Trophoblast cell (in vitro differentiated cells and primary cell): ENCODE data around the gene SP140L.
"Not testable (repeated sequence)": the region's sequence is repeated elsewhere in the genome, so short reads cannot be mapped to it uniquely, and the experiment has no call there.

Experiments used
- DNase-seq, 2 donors: peaks; one replicate each; pipeline ENCODE4 v3.0.0-alpha.2; 2016
- H2AFZ ChIP-seq: 2 replicates; pipeline ENCODE4 v1.6.1; 2013; ENCODE audit warnings: low read length, moderate library complexity, mild to moderate bottlenecking; ENCODE audit not compliant: insufficient read depth, poor library complexity
- H2AK5ac ChIP-seq: 2 replicates; pipeline ENCODE4 v1.6.1; 2013; ENCODE audit warnings: mild to moderate bottlenecking, low read length
- H2BK120ac ChIP-seq: 2 replicates; pipeline ENCODE4 v1.6.1; 2013; ENCODE audit warnings: low read length, mild to moderate bottlenecking, moderate library complexity; ENCODE audit not compliant: insufficient read depth, poor library complexity
- H2BK12ac ChIP-seq: 2 replicates; pipeline ENCODE4 v1.6.1; 2013; ENCODE audit warnings: mild to moderate bottlenecking, low read length, moderate library complexity
- H2BK5ac ChIP-seq: 2 replicates; pipeline ENCODE4 v1.6.1; 2013; ENCODE audit warnings: low read length, low read depth, moderate library complexity, mild to moderate bottlenecking; ENCODE audit not compliant: poor library complexity
- H3K14ac ChIP-seq: 2 replicates; pipeline ENCODE4 v1.6.1; 2013; ENCODE audit warnings: mild to moderate bottlenecking, low read length
- H3K18ac ChIP-seq: 2 replicates; pipeline ENCODE4 v1.6.1; 2013; ENCODE audit warnings: mild to moderate bottlenecking, low read length
- H3K23ac ChIP-seq: 2 replicates; pipeline ENCODE4 v1.6.1; 2013; ENCODE audit warnings: low read length
- H3K27ac ChIP-seq: 2 replicates; pipeline ENCODE4 v1.5.1; 2013; ENCODE audit warnings: low read depth, mild to moderate bottlenecking, inconsistent platforms, low read length, moderate library complexity
- H3K27me3 ChIP-seq: 2 replicates; pipeline ENCODE4 v1.6.1; 2013; ENCODE audit warnings: inconsistent platforms, mild to moderate bottlenecking, low read length, moderate library complexity; ENCODE audit not compliant: insufficient read depth
- H3K36me3 ChIP-seq, 2 experiments: 1 replicate in 1 of 2; 2 replicates in 1 of 2; pipeline ENCODE4 v1.6.1; 2013; ENCODE audit warnings: low read length in 2 of 2, mild to moderate bottlenecking in 2 of 2, moderate library complexity in 1 of 2; ENCODE audit not compliant: insufficient read depth in 2 of 2, control insufficient read depth in 1 of 2
- H3K4ac ChIP-seq: 2 replicates; pipeline ENCODE4 v1.6.1; 2013; ENCODE audit warnings: low read depth, mild to moderate bottlenecking, low read length, moderate library complexity
- H3K4me1 ChIP-seq, 2 experiments: 1 replicate in 1 of 2; 2 replicates in 1 of 2; pipeline ENCODE4 v1.6.1; 2013; ENCODE audit warnings: low read length in 2 of 2, mild to moderate bottlenecking in 2 of 2, moderate library complexity in 1 of 2; ENCODE audit not compliant: insufficient read depth in 2 of 2, control insufficient read depth in 1 of 2
- H3K4me2 ChIP-seq: 2 replicates; pipeline ENCODE4 v1.6.1; 2013; ENCODE audit warnings: inconsistent platforms, mild to moderate bottlenecking, low read length, moderate library complexity
- H3K4me3 ChIP-seq: 2 replicates; pipeline ENCODE4 v1.5.1; 2013; ENCODE audit warnings: mild to moderate bottlenecking, low read depth, low read length, inconsistent platforms
- H3K79me1 ChIP-seq: one replicate; pipeline ENCODE4 v1.6.1; 2013; ENCODE audit warnings: low read length
- H3K79me2 ChIP-seq: 2 replicates; pipeline ENCODE4 v1.6.1; 2013; ENCODE audit warnings: low read length, mild to moderate bottlenecking; ENCODE audit not compliant: control insufficient read depth, insufficient read depth, poor library complexity
- H3K9ac ChIP-seq: 2 replicates; pipeline ENCODE4 v1.6.1; 2013; ENCODE audit warnings: mild to moderate bottlenecking, low read length
- H3K9me3 ChIP-seq: 2 replicates; pipeline ENCODE4 v1.6.1; 2013; ENCODE audit warnings: low read depth, mild to moderate bottlenecking, control low read depth, inconsistent platforms, low read length; ENCODE audit not compliant: insufficient read depth
- H4K12ac ChIP-seq: 2 replicates; pipeline ENCODE4 v1.6.1; 2013; ENCODE audit warnings: low read depth, mild to moderate bottlenecking, low read length, moderate library complexity
- H4K8ac ChIP-seq: 2 replicates; pipeline ENCODE4 v1.6.1; 2013; ENCODE audit warnings: low read depth, mild to moderate bottlenecking, low read length, moderate library complexity
- H4K91ac ChIP-seq: one replicate; pipeline ENCODE4 v1.6.1; 2013; ENCODE audit warnings: low read depth, mild to moderate bottlenecking, low read length, moderate library complexity
- WGBS: extraction: QIAGEN DNeasy Blood & Tissue Kit; methylation state at CpG from one replicate; pipeline ENCODE4 v1.1.7; 2013; ENCODE audit warnings: missing lambda C conversion rate; ENCODE audit not compliant: insufficient read length, insufficient coverage; ENCODE audit errors: extremely low coverage; 5-methylcytosine and 5-hydroxymethylcytosine counted together

The SP140L gene

GRCh38 chr2:230435431-230435830, 108.4 kb downstream of the SP140L start:
- no peak overlapping the region for H2BK5ac ChIP-seq
- H3K18ac ChIP-seq, result no peak overlapping the region
- no peak overlapping the region for H4K12ac ChIP-seq
- H2AK5ac ChIP-seq, result no peak overlapping the region
- no peaks in the 10 kb centered on the region for H3K36me3 ChIP-seq
- H3K79me2 ChIP-seq, result no peaks in the 10 kb centered on the region
- no peak for DNase-seq
- no peak overlapping the region for H3K4ac ChIP-seq
- no peak overlapping the region for H3K23ac ChIP-seq
- no peaks in the 10 kb centered on the region for H3K4me1 ChIP-seq
- H3K27ac ChIP-seq, result no peak overlapping the region
- no peak overlapping the region for H2AFZ ChIP-seq
- no peak overlapping the region for H3K4me2 ChIP-seq
- H3K14ac ChIP-seq, result no peak overlapping the region
- H3K9me3 ChIP-seq, result peaks cover 2% of the 10 kb centered on the region
- no peak overlapping the region for H2BK120ac ChIP-seq
- no CpG with 5 or more reads among the region's 2 CpGs for WGBS
- H3K4me3 ChIP-seq, result no peak overlapping the region
- no peaks in the 10 kb centered on the region for H3K79me1 ChIP-seq
- no peak overlapping the region for H2BK12ac ChIP-seq
- H4K91ac ChIP-seq, result no peak overlapping the region
- no peak overlapping the region for H4K8ac ChIP-seq
- H3K27me3 ChIP-seq, result no peaks in the 10 kb centered on the region
- H3K9ac ChIP-seq, result no peak overlapping the region

- not testable (repeated sequence) for H3K9me3 ChIP-seq, H4K91ac ChIP-seq, H3K14ac ChIP-seq, H3K18ac ChIP-seq, DNase-seq, H3K27ac ChIP-seq, H3K79me1 ChIP-seq, H2BK12ac ChIP-seq, H2BK120ac ChIP-seq, H3K4ac ChIP-seq, H2BK5ac ChIP-seq, H4K12ac ChIP-seq, H3K36me3 ChIP-seq, H3K23ac ChIP-seq, H2AK5ac ChIP-seq, H3K4me2 ChIP-seq, H2AFZ ChIP-seq, H4K8ac ChIP-seq, H3K4me3 ChIP-seq, H3K27me3 ChIP-seq, H3K79me2 ChIP-seq, H3K9ac ChIP-seq, H3K4me1 ChIP-seq
These were observed 112.1 kb downstream of the SP140L start for GRCh38 chr2:230439121-230439520.

GRCh38 chr2:230439590-230439989, 112.6 kb downstream of the SP140L start:
- Histone ChIP-seq H2BK12ac (no peak overlapping the region), H2BK5ac (no peak overlapping the region), H3K36me3 (no peaks in the 10 kb centered on the region), H3K4ac (no peak overlapping the region), H3K4me2 (no peak overlapping the region), H2AK5ac (no peak overlapping the region), H3K79me2 (no peaks in the 10 kb centered on the region), H3K27me3 (no peaks in the 10 kb centered on the region), H3K18ac (no peak overlapping the region), H4K12ac (no peak overlapping the region), H2BK120ac (no peak overlapping the region), H3K23ac (no peak overlapping the region), H4K91ac (no peak overlapping the region), H2AFZ (no peak overlapping the region), H3K79me1 (no peaks in the 10 kb centered on the region), H3K9me3 (peaks cover 2% of the 10 kb centered on the region), H4K8ac (no peak overlapping the region), H3K14ac (no peak overlapping the region), H3K4me3 (no peak overlapping the region), H3K27ac (no peak overlapping the region), H3K9ac (no peak overlapping the region), H3K4me1 (no peaks in the 10 kb centered on the region)
- no CpG with 5 or more reads among the region's 2 CpGs for WGBS
- DNase-seq, result no peak

GRCh38 chr2:230441227-230441897, 114.4 kb downstream of the SP140L start:
- Histone ChIP-seq H3K23ac (no peak overlapping the region), H3K18ac (no peak overlapping the region), H4K91ac (no peak overlapping the region), H3K14ac (no peak overlapping the region), H3K4me1 (no peaks in the 10 kb centered on the region), H2AK5ac (no peak overlapping the region), H3K9ac (no peak overlapping the region), H2BK5ac (no peak overlapping the region), H3K4me2 (no peak overlapping the region), H3K4ac (no peak overlapping the region), H3K9me3 (no peaks in the 10 kb centered on the region), H4K8ac (no peak overlapping the region), H3K79me1 (no peaks in the 10 kb centered on the region), H3K36me3 (no peaks in the 10 kb centered on the region), H2BK120ac (no peak overlapping the region), H3K27ac (no peak overlapping the region), H3K79me2 (no peaks in the 10 kb centered on the region), H4K12ac (no peak overlapping the region), H2AFZ (no peak overlapping the region), H2BK12ac (no peak overlapping the region), H3K4me3 (no peak overlapping the region), H3K27me3 (no peaks in the 10 kb centered on the region)
- no peak for DNase-seq
- no CpG with 5 or more reads among the region's 4 CpGs for WGBS
